Prostate gland (tissue), 2 donors: ENCODE measurements around the gene ACAD10.

Experiments
- POLR2A ChIP-seq: fragments of 450-650 bp; IDR thresholded peaks from one replicate; pipeline ENCODE4 v1.6.1; 2016; ENCODE audit warnings: antibody characterized with exemption, mild to moderate bottlenecking
- POLR2AphosphoS5 ChIP-seq: sonication (generic); formaldehyde crosslinking; IDR thresholded peaks from one replicate; pipeline ENCODE4 v1.6.1; 2017; ENCODE audit warnings: antibody characterized with exemption
- TF ChIP-seq, protein P1 (sequence below), 4 experiments: fragments of 200-600 bp in 2 of 4; fragments of 450-650 bp in 2 of 4; sonication (generic) in 2 of 4; IDR thresholded peaks; 1 replicate in 3 of 4; 2 replicates in 1 of 4; pipeline ENCODE4 v1.5.1; 2016 to 2019; ENCODE audit warnings: antibody characterized with exemption in 4 of 4, mild to moderate bottlenecking in 2 of 4, moderate library complexity in 2 of 4

DNA sequence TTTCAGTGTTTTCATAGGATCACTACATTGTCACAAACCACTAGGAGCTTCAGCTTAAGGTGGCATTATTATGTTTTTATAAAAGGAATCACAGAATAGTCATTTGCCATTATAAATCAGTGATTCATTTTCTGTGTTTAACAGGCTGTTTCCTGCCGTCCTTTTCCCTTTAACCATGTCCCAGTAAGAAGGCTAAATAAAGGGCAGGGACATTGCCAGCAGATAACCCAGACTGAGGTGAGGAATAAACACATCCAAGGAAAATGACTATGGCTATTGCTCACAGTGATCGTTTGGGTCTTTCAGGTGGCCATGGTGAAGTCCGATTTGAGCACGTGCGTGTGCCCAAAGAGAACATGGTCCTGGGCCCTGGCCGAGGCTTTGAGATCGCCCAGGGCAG is 63.0 kb downstream of the ACAD10 start:
- TF ChIP-seq, protein P1, sequence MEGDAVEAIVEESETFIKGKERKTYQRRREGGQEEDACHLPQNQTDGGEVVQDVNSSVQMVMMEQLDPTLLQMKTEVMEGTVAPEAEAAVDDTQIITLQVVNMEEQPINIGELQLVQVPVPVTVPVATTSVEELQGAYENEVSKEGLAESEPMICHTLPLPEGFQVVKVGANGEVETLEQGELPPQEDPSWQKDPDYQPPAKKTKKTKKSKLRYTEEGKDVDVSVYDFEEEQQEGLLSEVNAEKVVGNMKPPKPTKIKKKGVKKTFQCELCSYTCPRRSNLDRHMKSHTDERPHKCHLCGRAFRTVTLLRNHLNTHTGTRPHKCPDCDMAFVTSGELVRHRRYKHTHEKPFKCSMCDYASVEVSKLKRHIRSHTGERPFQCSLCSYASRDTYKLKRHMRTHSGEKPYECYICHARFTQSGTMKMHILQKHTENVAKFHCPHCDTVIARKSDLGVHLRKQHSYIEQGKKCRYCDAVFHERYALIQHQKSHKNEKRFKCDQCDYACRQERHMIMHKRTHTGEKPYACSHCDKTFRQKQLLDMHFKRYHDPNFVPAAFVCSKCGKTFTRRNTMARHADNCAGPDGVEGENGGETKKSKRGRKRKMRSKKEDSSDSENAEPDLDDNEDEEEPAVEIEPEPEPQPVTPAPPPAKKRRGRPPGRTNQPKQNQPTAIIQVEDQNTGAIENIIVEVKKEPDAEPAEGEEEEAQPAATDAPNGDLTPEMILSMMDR (IDR thresholded peaks at IDR 0.05) = no peak
- TF ChIP-seq POLR2A (no peak), POLR2AphosphoS5 (no peak)
